H1 (cell line): ENCODE data around the gene DCAF6. TPM values are rescaled to one million over a fixed set of nuclear protein-coding genes. Genes with fewer than 3 reads are reported as not detected.

Experiments
- CTCF ChIA-PET: fragments of 300-600 bp; sonication (Branson Sonifier 250); formaldehyde crosslinking; loops from one replicate; lab custom pipeline; 2021; ENCODE audit not compliant: partially characterized antibody; lab: Charles Lee
- POLR2A ChIA-PET: fragments of 300-600 bp; sonication (Branson Sonifier 250); formaldehyde crosslinking; loops from one replicate; lab custom pipeline; 2021; ENCODE audit warnings: inconsistent platforms; ENCODE audit not compliant: partially characterized antibody; lab: Charles Lee
- DNase-seq, 2 experiments: peaks; one replicate each; pipeline versions ENCODE4 v3.0.0 to v3.0.0-alpha.2; 2010 to 2022; ENCODE audit warnings: low spot score in 2 of 2, low read depth in 1 of 2, mixed read lengths in 1 of 2
- FAIRE-seq: peaks from 2 replicates; lab custom pipeline; 2011; peaks lifted over from hg19 to GRCh38; lab: Jason Lieb, UNC
- H2AFZ ChIP-seq: 2 replicates; pipeline ENCODE4 v1.8.1; 2012; ENCODE audit warnings: low read length, inconsistent platforms
- H2AK5ac ChIP-seq: 2 replicates; pipeline ENCODE4 v1.6.1; 2013; ENCODE audit warnings: low read depth, low read length
- H2BK120ac ChIP-seq: replicated peaks from 2 replicates; pipeline ENCODE3; 2013; ENCODE audit warnings: low read depth, low read length, inconsistent platforms
- H2BK12ac ChIP-seq: 2 replicates; pipeline ENCODE4 v1.6.1; 2013; ENCODE audit warnings: low read depth, low read length
- H2BK15ac ChIP-seq: 2 replicates; pipeline ENCODE4 v1.6.1; 2013; ENCODE audit warnings: low read length
- H2BK20ac ChIP-seq: 2 replicates; pipeline ENCODE4 v1.6.1; 2013; ENCODE audit warnings: low read length
- H2BK5ac ChIP-seq: 2 replicates; pipeline ENCODE4 v1.6.1; 2013; ENCODE audit warnings: low read depth, low read length
- H3K14ac ChIP-seq: 2 replicates; pipeline ENCODE4 v1.6.1; 2013; ENCODE audit warnings: inconsistent platforms; ENCODE audit not compliant: insufficient read length
- H3K18ac ChIP-seq: 2 replicates; pipeline ENCODE4 v1.6.1; 2013; ENCODE audit warnings: low read length; ENCODE audit errors: extremely low read depth
- H3K23ac ChIP-seq: 2 replicates; pipeline ENCODE4 v1.6.1; 2013; ENCODE audit warnings: inconsistent platforms; ENCODE audit not compliant: insufficient read length
- H3K23me2 ChIP-seq: 2 replicates; pipeline ENCODE4 v1.6.1; 2013; ENCODE audit warnings: low read depth, low read length
- H3K27ac ChIP-seq: 2 replicates; pipeline ENCODE4 v1.6.1; 2011; ENCODE audit warnings: low read depth, low read length, inconsistent platforms
- H3K27me3 ChIP-seq, 4 experiments: replicated peaks in 1 of 4; 1 replicate in 1 of 4; 2 replicates in 3 of 4; pipeline versions ENCODE4 v1.6.1 to v1.8.1; 2011 to 2013; ENCODE audit warnings: low read length in 3 of 4, mild to moderate bottlenecking in 3 of 4, inconsistent platforms in 2 of 4, mixed read lengths in 2 of 4, moderate library complexity in 1 of 4; ENCODE audit not compliant: control insufficient read depth in 3 of 4, insufficient read depth in 3 of 4; ENCODE audit errors: extremely low read depth in 1 of 4
- H3K36me3 ChIP-seq, 4 experiments: 2 replicates each; pipeline versions ENCODE4 v1.6.1 to v1.8.1; 2011 to 2013; ENCODE audit warnings: mild to moderate bottlenecking in 4 of 4, low read length in 3 of 4, moderate library complexity in 2 of 4, control low read depth in 1 of 4, inconsistent platforms in 1 of 4; ENCODE audit not compliant: insufficient read depth in 4 of 4, control insufficient read depth in 2 of 4
- H3K4ac ChIP-seq: replicated peaks from 2 replicates; pipeline ENCODE3; 2013; ENCODE audit warnings: low read length, low read depth, mixed read lengths, inconsistent platforms; ENCODE audit not compliant: insufficient read length
- H3K4me1 ChIP-seq, 4 experiments: replicated peaks in 1 of 4; 1 replicate in 1 of 4; 2 replicates in 3 of 4; pipeline versions ENCODE4 v1.6.1 to v1.8.1; 2011 to 2013; ENCODE audit warnings: low read length in 3 of 4, inconsistent platforms in 2 of 4, mixed read lengths in 1 of 4; ENCODE audit not compliant: insufficient read depth in 4 of 4, control insufficient read depth in 3 of 4
- H3K4me2 ChIP-seq, 2 experiments: 2 replicates each; pipeline versions ENCODE4 v1.6.1 to v1.8.1; 2011 to 2013; ENCODE audit warnings: low read depth in 2 of 2, low read length in 2 of 2, control low read depth in 1 of 2, inconsistent platforms in 1 of 2, mild to moderate bottlenecking in 1 of 2; ENCODE audit not compliant: insufficient read depth in 1 of 2
- H3K4me3 ChIP-seq, 4 experiments: fragments of 200-600, 300-600 bp in 1 of 4; sonication (generic), shearing (Covaris generic), sonication (Bioruptor Twin) in 1 of 4; 2 replicates each; pipeline versions ENCODE4 v1.5.1 to v1.8.1; 2011 to 2016; ENCODE audit warnings: low read length in 4 of 4, low read depth in 3 of 4, control low read depth in 2 of 4, inconsistent platforms in 2 of 4, mild to moderate bottlenecking in 2 of 4, mixed read lengths in 1 of 4, moderate library complexity in 1 of 4; ENCODE audit not compliant: insufficient read depth in 2 of 4; ENCODE audit errors: extremely low read depth in 1 of 4
- H3K56ac ChIP-seq: replicated peaks from 2 replicates; pipeline ENCODE3; 2013; ENCODE audit warnings: low read depth, mild to moderate bottlenecking, mixed read lengths, low read length, inconsistent platforms; ENCODE audit not compliant: insufficient read length
- H3K79me1 ChIP-seq: 2 replicates; pipeline ENCODE4 v1.6.1; 2013; ENCODE audit warnings: low read depth, low read length, control low read depth
- H3K79me2 ChIP-seq, 2 experiments: 2 replicates each; pipeline versions ENCODE4 v1.6.1 to v1.8.1; 2012 to 2013; ENCODE audit warnings: low read length in 2 of 2, mild to moderate bottlenecking in 2 of 2, inconsistent platforms in 1 of 2; ENCODE audit not compliant: insufficient read depth in 2 of 2, control insufficient read depth in 1 of 2
- H3K9ac ChIP-seq, 4 experiments: replicated peaks in 1 of 4; 1 replicate in 1 of 4; 2 replicates in 3 of 4; pipeline versions ENCODE4 v1.6.1 to v1.8.1; 2011 to 2013; ENCODE audit warnings: low read depth in 3 of 4, low read length in 3 of 4, control low read depth in 2 of 4, mild to moderate bottlenecking in 2 of 4, moderate library complexity in 2 of 4, inconsistent platforms in 1 of 4; ENCODE audit errors: extremely low read depth in 1 of 4
- H3K9me3 ChIP-seq, 2 experiments: 2 replicates each; pipeline versions ENCODE4 v1.6.1 to v1.8.1; 2012 to 2013; ENCODE audit warnings: mild to moderate bottlenecking in 2 of 2, moderate library complexity in 2 of 2, control low read depth in 1 of 2, inconsistent platforms in 1 of 2, low read depth in 1 of 2, low read length in 1 of 2, mixed read lengths in 1 of 2; ENCODE audit not compliant: insufficient read depth in 2 of 2
- H4K20me1 ChIP-seq, 2 experiments: replicated peaks in 1 of 2; 2 replicates each; pipeline versions ENCODE3 to v1.8.1; 2011 to 2013; ENCODE audit warnings: inconsistent platforms in 2 of 2, low read length in 2 of 2, mild to moderate bottlenecking in 1 of 2; ENCODE audit not compliant: insufficient read depth in 2 of 2, control insufficient read depth in 1 of 2
- H4K5ac ChIP-seq: 2 replicates; pipeline ENCODE4 v1.6.1; 2013; ENCODE audit warnings: low read length, low read depth, mixed read lengths, inconsistent platforms; ENCODE audit not compliant: insufficient read length
- H4K8ac ChIP-seq: 2 replicates; pipeline ENCODE4 v1.8.0; 2013; ENCODE audit warnings: mild to moderate bottlenecking, moderate library complexity, low read length, inconsistent platforms; ENCODE audit not compliant: insufficient read depth; ENCODE audit errors: extremely low read depth
- H4K91ac ChIP-seq: replicated peaks from 2 replicates; pipeline ENCODE3; 2013; ENCODE audit warnings: low read length, mixed read lengths, inconsistent platforms; ENCODE audit not compliant: insufficient read length
- CBX5 ChIP-seq: fragments of 300-800, 300-1000 bp; sonication (generic); IDR thresholded peaks from 2 replicates; pipeline ENCODE4 v1.7.1; 2016; ENCODE audit warnings: antibody characterized with exemption, low read length, low read depth
- EGR1 ChIP-seq: IDR thresholded peaks from 2 replicates; pipeline ENCODE4 v1.6.1; 2011; ENCODE audit warnings: low read depth, low read length, borderline replicate concordance
- GTF2F1 ChIP-seq: IDR thresholded peaks from 2 replicates; pipeline ENCODE4 v1.6.1; 2012; ENCODE audit warnings: low read depth, low read length, improper control_type of control experiment, borderline replicate concordance
- KDM1A ChIP-seq: fragments of 200-600, 300-600 bp; sonication (generic); IDR thresholded peaks from 2 replicates; pipeline ENCODE4 v1.7.1; 2016; ENCODE audit warnings: mild to moderate bottlenecking, low read length, borderline replicate concordance
- KDM5A ChIP-seq: fragments of 200-600 bp; IDR thresholded peaks from 2 replicates; pipeline ENCODE4 v1.7.1; 2012; ENCODE audit warnings: mild to moderate bottlenecking, low read length, inconsistent platforms, mixed read lengths
- POLR2A ChIP-seq, 2 experiments: IDR thresholded peaks; 1 replicate in 1 of 2; 2 replicates in 1 of 2; pipeline ENCODE4 v1.6.1; 2011; ENCODE audit warnings: low read depth in 2 of 2, low read length in 2 of 2, mild to moderate bottlenecking in 2 of 2; ENCODE audit errors: control extremely low read depth in 1 of 2
- POLR2AphosphoS5 ChIP-seq: IDR thresholded peaks from 2 replicates; pipeline ENCODE4 v1.6.1; 2011; ENCODE audit warnings: low read depth, low read length
- POU5F1 ChIP-seq: IDR thresholded peaks from 2 replicates; pipeline ENCODE4 v1.6.1; 2011; ENCODE audit warnings: low read depth, mild to moderate bottlenecking, low read length, moderate library complexity
- SAP30 ChIP-seq: fragments of 300-600 bp; sonication (generic); IDR thresholded peaks from 2 replicates; pipeline ENCODE4 v1.7.1; 2012; ENCODE audit warnings: low read length, moderate library complexity, mild to moderate bottlenecking, inconsistent platforms; ENCODE audit not compliant: insufficient read depth, insufficient replicate concordance
- SP1 ChIP-seq: IDR thresholded peaks from 2 replicates; pipeline ENCODE4 v1.6.1; 2011; ENCODE audit warnings: low read depth, low read length
- SUZ12 ChIP-seq: fragments of 200-600 bp; sonication (generic); IDR thresholded peaks from 2 replicates; pipeline ENCODE4 v1.6.1; 2012; ENCODE audit warnings: mild to moderate bottlenecking, inconsistent platforms, low read length, moderate library complexity, mixed read lengths
- WGBS, 2 experiments: shearing (Covaris generic) in 1 of 2; methylation state at CpG; one replicate each; pipeline versions ENCODE4 v1.1.6 to v1.1.7; 2013 to 2015; ENCODE audit warnings: low lambda C conversion rate in 2 of 2, mixed read lengths in 2 of 2, inconsistent platforms in 1 of 2, low coverage in 1 of 2, missing lambda C conversion rate in 1 of 2; ENCODE audit not compliant: insufficient replicate concordance in 2 of 2, insufficient coverage in 1 of 2, insufficient read length in 1 of 2; ENCODE audit errors: extremely low coverage in 1 of 2, missing lambda C conversion rate in 1 of 2; 5-methylcytosine and 5-hydroxymethylcytosine counted together
- polyA plus RNA-seq, 7 experiments: library from polyadenylated mRNA; depleted of rRNA in 3 of 7; stranded (reverse) in 5 of 7; unstranded in 2 of 7; fragments of >200 nt in 5 of 7; fragments of 200-250 nt in 2 of 7; gene quantifications; 1 replicate in 5 of 7; 2 replicates in 1 of 7; 4 replicates in 1 of 7; pipeline versions ENCODE4 v1.2.1 to v1.2.3, GENCODE V29; 2011 to 2013; ENCODE audit warnings: missing spikeins in 2 of 7, mixed read lengths in 2 of 7
- total RNA-seq: library from RNA; stranded (reverse); fragmentation: NEBNext Ultra II Directional; extraction: Animal tissue kit (Norgen Biotek cat#: 25700); gene quantifications from 2 replicates; pipeline ENCODE4 v1.2.1, GENCODE V29; 2021

Gene DCAF6
- total and polyA plus RNA-seq, 2 of the 8 experiments (the other 6 are each of a cell fraction or from before 2014, with no cell fraction given) = 12.3 to 17.4 TPM

GRCh38 chr1:168090395-168090794 is 153.9 kb downstream of the DCAF6 start:
- Histone ChIP-seq H3K4me2 (no peak overlapping the region), H3K56ac (no peak overlapping the region)
- 89% methylated on average over 14 of the region's 14 CpGs; no CpG with 5 or more reads in 1 of the 2 experiments for WGBS, 2 experiments

More at GRCh38 chr1:168090395-168090794, 153.9 kb downstream of the DCAF6 start:
- Histone ChIP-seq H3K4me1 (peaks cover 0 to 3% (median 0%) of the 10 kb centered on the region in 4 experiments; a peak in 1 of 7 replicates), H3K27ac (0 out of 2 replicates have a peak overlapping the region, but pooled peaks have one; percentile 10), H3K23me2 (no peaks in the 10 kb centered on the region), H4K91ac (no peak overlapping the region), H3K9ac (no peak overlapping the region), H3K4me3 (no peak overlapping the region), H2BK120ac (no peak overlapping the region), H3K9me3 (no peaks in the 10 kb centered on the region), H3K79me2 (no peaks in the 10 kb centered on the region), H2AK5ac (no peak overlapping the region), H3K79me1 (no peaks in the 10 kb centered on the region), H3K18ac (no peak overlapping the region), H2BK15ac (no peak overlapping the region), H3K14ac (no peak overlapping the region), H2AFZ (no peak overlapping the region), H4K20me1 (peaks cover 0 to 3% of the 10 kb centered on the region in 2 experiments), H2BK5ac (no peak overlapping the region), H3K36me3 (peaks cover 0 to 2% (median 0%) of the 10 kb centered on the region in 4 experiments; a peak in 1 of 8 replicates), H3K4ac (no peak overlapping the region), H2BK20ac (no peak overlapping the region), H4K5ac (no peak overlapping the region), H3K27me3 (no peaks in the 10 kb centered on the region), H3K23ac (no peak overlapping the region), H2BK12ac (no peak overlapping the region), H4K8ac (peak overlapping the region; percentile 28; the same call in 1 of the 2 replicates)
- TF ChIP-seq POLR2A (IDR thresholded peaks at IDR 0.05; ENCODE audit: control extremely low read depth in 1 of 2, low read depth in 2 of 2, low read length in 2 of 2) (no peak), EGR1 (no peak), KDM5A (no peak), POU5F1 (no peak), GTF2F1 (no peak), KDM1A (no peak), POLR2AphosphoS5 (no peak), SAP30 (no peak), SUZ12 (no peak), CBX5 (no peak), SP1 (no peak)
- DNase-seq = no peak
- POLR2A ChIA-PET = interaction anchor here (1.8 kb wide), 1 partner anchor 8 kb away, joined by 3 read pairs; no protein-coding TSS in a partner anchor
- no peak for FAIRE-seq
- CTCF ChIA-PET = interaction anchor here (6.1 kb wide), 1 partner anchor 8 kb away, joined by 75 read pairs; no protein-coding TSS in a partner anchor
